A549 (cell line): ENCODE measurements around the gene DOCK1.

Experiments
- CTCF ChIP-seq: fragments of >200 bp; sonication (Bioruptor Twin); formaldehyde crosslinking; IDR thresholded peaks from 3 replicates; pipeline ENCODE4 v1.5.1; 2016
- EHMT2 ChIP-seq: fragments of 200-600 bp; sonication (generic); IDR thresholded peaks from 2 replicates; pipeline ENCODE4 v1.6.1; 2016; ENCODE audit warnings: antibody characterized with exemption, low read depth, mild to moderate bottlenecking, moderate library complexity
- MAX ChIP-seq: IDR thresholded peaks from 2 replicates; pipeline ENCODE4 v1.6.1; 2012
- RAD21 ChIP-seq, 2 experiments: fragments of >200 bp in 1 of 2; sonication (Bioruptor Twin) in 1 of 2; formaldehyde crosslinking in 1 of 2; IDR thresholded peaks in 1 of 2; conservative IDR thresholded peaks in 1 of 2; 2 replicates in 1 of 2; 3 replicates in 1 of 2; pipeline ENCODE4 v1.6.1; 2012 to 2018; ENCODE audit warnings: inconsistent platforms in 1 of 2
- RCOR1 ChIP-seq: fragments of 150-350 bp; IDR thresholded peaks from 2 replicates; pipeline ENCODE4 v1.6.1; 2014; ENCODE audit warnings: antibody characterized with exemption, low read length, low read depth
- RFX5 ChIP-seq: fragments of 450-650 bp; IDR thresholded peaks from 2 replicates; pipeline ENCODE4 v1.7.1; 2014; ENCODE audit warnings: antibody characterized with exemption, mild to moderate bottlenecking, moderate library complexity
- SMC3 ChIP-seq: fragments of >200 bp; sonication (Bioruptor Twin); formaldehyde crosslinking; IDR thresholded peaks from 3 replicates; pipeline ENCODE4 v1.6.1; 2018; ENCODE audit warnings: inconsistent platforms
- TF ChIP-seq, protein P1 (sequence below): fragments of 200-600 bp; sonication (generic); IDR thresholded peaks from 2 replicates; pipeline ENCODE4 v1.6.1; 2016; ENCODE audit warnings: antibody characterized with exemption, mild to moderate bottlenecking, moderate library complexity
- TF ChIP-seq, protein P2 (sequence below): IDR thresholded peaks from 2 replicates; pipeline ENCODE4 v1.6.1; 2012

DNA sequence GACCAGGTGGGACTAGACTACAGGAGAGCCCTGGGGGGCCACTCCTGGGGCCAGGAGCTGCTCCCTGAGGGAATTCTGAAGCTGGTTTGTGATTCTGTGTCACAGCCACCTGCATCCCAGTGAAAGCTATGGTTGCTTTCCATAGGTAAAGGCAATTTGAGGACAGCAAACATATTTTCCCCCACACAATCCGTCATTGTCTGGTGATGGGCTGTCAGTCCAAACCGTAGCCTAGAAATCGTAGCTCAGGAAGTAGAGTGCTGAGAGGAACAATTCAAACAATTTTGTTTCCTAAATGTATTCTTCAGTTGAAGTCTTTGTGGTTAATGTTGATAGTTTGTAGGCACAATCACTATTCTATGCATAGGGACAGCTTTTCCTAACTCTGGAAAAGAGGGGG is 397.1 kb downstream of the DOCK1 start:
- TF ChIP-seq RCOR1, result no peak
- no peak for TF ChIP-seq RFX5
- TF ChIP-seq CTCF, result no peak
- TF ChIP-seq EHMT2, result no peak
- no peak for TF ChIP-seq SMC3
- TF ChIP-seq RAD21 (conservative IDR thresholded peaks at IDR 0.05 in 1 of 2, IDR thresholded peaks at IDR 0.05 in 1 of 2), result no peak
- TF ChIP-seq MAX, result no peak
- TF ChIP-seq, protein P1, sequence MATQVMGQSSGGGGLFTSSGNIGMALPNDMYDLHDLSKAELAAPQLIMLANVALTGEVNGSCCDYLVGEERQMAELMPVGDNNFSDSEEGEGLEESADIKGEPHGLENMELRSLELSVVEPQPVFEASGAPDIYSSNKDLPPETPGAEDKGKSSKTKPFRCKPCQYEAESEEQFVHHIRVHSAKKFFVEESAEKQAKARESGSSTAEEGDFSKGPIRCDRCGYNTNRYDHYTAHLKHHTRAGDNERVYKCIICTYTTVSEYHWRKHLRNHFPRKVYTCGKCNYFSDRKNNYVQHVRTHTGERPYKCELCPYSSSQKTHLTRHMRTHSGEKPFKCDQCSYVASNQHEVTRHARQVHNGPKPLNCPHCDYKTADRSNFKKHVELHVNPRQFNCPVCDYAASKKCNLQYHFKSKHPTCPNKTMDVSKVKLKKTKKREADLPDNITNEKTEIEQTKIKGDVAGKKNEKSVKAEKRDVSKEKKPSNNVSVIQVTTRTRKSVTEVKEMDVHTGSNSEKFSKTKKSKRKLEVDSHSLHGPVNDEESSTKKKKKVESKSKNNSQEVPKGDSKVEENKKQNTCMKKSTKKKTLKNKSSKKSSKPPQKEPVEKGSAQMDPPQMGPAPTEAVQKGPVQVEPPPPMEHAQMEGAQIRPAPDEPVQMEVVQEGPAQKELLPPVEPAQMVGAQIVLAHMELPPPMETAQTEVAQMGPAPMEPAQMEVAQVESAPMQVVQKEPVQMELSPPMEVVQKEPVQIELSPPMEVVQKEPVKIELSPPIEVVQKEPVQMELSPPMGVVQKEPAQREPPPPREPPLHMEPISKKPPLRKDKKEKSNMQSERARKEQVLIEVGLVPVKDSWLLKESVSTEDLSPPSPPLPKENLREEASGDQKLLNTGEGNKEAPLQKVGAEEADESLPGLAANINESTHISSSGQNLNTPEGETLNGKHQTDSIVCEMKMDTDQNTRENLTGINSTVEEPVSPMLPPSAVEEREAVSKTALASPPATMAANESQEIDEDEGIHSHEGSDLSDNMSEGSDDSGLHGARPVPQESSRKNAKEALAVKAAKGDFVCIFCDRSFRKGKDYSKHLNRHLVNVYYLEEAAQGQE, result no peak
- TF ChIP-seq, protein P2, sequence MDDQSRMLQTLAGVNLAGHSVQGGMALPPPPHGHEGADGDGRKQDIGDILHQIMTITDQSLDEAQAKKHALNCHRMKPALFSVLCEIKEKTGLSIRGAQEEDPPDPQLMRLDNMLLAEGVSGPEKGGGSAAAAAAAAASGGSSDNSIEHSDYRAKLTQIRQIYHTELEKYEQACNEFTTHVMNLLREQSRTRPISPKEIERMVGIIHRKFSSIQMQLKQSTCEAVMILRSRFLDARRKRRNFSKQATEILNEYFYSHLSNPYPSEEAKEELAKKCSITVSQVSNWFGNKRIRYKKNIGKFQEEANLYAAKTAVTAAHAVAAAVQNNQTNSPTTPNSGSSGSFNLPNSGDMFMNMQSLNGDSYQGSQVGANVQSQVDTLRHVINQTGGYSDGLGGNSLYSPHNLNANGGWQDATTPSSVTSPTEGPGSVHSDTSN, result no peak
